Right lobe of liver (tissue), 6 donors: Measurements from ENCODE around the gene PPM1H. TPM values are rescaled to one million over a fixed set of nuclear protein-coding genes. Genes with fewer than 3 reads are reported as not detected.

Experiments
- ATAC-seq, 4 donors: fragments of 200-7000 bp; cut with Tn5 transposase; one replicate each; pipeline ENCODE4 v1.9.1; 2020; ENCODE audit warnings: mild to moderate bottlenecking in 4 of 4, moderate library complexity in 4 of 4
- DNase-seq, 3 donors: peaks; one replicate each; pipeline ENCODE4 v3.0.0-alpha.2; 2020
- H3K27ac ChIP-seq, 3 donors: fragments of 200-600 bp; one replicate each; pipeline ENCODE4 v1.8.0; 2022
- H3K27me3 ChIP-seq, 2 donors: fragments of 200-600 bp; one replicate each; pipeline ENCODE4 v1.8.0; 2022
- H3K36me3 ChIP-seq, 4 donors: fragments of 200-600 bp; sonication (generic) in 1 of 4; one replicate each; pipeline versions ENCODE4 v1.5.1 to v1.8.0; 2017 to 2022; ENCODE audit warnings: control low read depth in 1 of 4
- H3K4me1 ChIP-seq, 4 donors: fragments of 200-600 bp; sonication (generic) in 1 of 4; one replicate each; pipeline versions ENCODE4 v1.5.1 to v1.8.0; 2017 to 2022; ENCODE audit warnings: control low read depth in 1 of 4
- H3K4me3 ChIP-seq, 3 donors: fragments of 200-600 bp; one replicate each; pipeline ENCODE4 v1.8.0; 2022
- H3K9me3 ChIP-seq, 4 donors: fragments of 200-600 bp; sonication (generic) in 1 of 4; one replicate each; pipeline versions ENCODE4 v1.5.1 to v1.8.0; 2017 to 2022; ENCODE audit warnings: control low read depth in 1 of 4
- CTCF ChIP-seq, 4 donors: fragments of 200-600 bp in 3 of 4; fragments of 450-650 bp in 1 of 4; IDR thresholded peaks; one replicate each; pipeline versions ENCODE4 v1.5.1 to v1.8.0; 2016 to 2022; ENCODE audit warnings: antibody characterized with exemption in 4 of 4, mild to moderate bottlenecking in 2 of 4
- POLR2A ChIP-seq: fragments of 450-650 bp; IDR thresholded peaks from one replicate; pipeline ENCODE4 v1.6.1; 2017; ENCODE audit warnings: antibody characterized with exemption, mild to moderate bottlenecking
- WGBS: methylation state at CpG from one replicate; pipeline ENCODE4 v1.1.6; 2018; ENCODE audit warnings: low coverage, low lambda C conversion rate; ENCODE audit not compliant: insufficient coverage; ENCODE audit errors: missing lambda C conversion rate; 5-methylcytosine and 5-hydroxymethylcytosine counted together
- intact Hi-C, 2 donors: fragments of 100-400 bp; cut with DNase I; formaldehyde crosslinking; loops; one replicate each; pipeline versions ENCODE4 v1.11.2 to v1.14.1; 2022
- total RNA-seq, 6 experiments: library from RNA; depleted of rRNA in 2 of 6; stranded (reverse); fragments of >200 nt in 2 of 6; fragmentation: NEBNext Ultra II Directional in 3 of 6; extraction: Animal tissue kit (Norgen Biotek cat#: 25700) in 3 of 6; gene quantifications; one replicate each; pipeline versions ENCODE4 v1.1.0 to v1.2.4, GENCODE V29; 2016 to 2023
- donor health status: DM: no; HTN: yes; CAD: no.
- donor health status: DM: no; HTN: no; CAD: no.
- donor health status: DM: no; HTN: no; CAD: no.
- donor health status: DM: no; HTN: yes; CAD: no.
- donor health status: DM: no; HTN: yes; CAD: no.

The PPM1H gene
- total RNA-seq, 6 experiments from 2014 or later = 3.8 to 9.2 (median 6.5) TPM

GRCh38 chr12:62720025-62720424 lies 214.9 kb downstream of the PPM1H start:
- Histone ChIP-seq H3K4me3 (no peak overlapping the region), H3K36me3 (no peaks in the 10 kb centered on the region), H3K27me3 (no peaks in the 10 kb centered on the region), H3K27ac (no peak overlapping the region), H3K4me1 (no peaks in the 10 kb centered on the region), H3K9me3 (no peaks in the 10 kb centered on the region)
- TF ChIP-seq CTCF (IDR thresholded peaks at IDR 0.05) = no peak
- no peak for TF ChIP-seq POLR2A
- ATAC-seq = no peak
- 93% methylated on average over 2 of the region's 2 CpGs for WGBS
- DNase-seq = no peak
- intact Hi-C loops = no loop called here

DNA sequence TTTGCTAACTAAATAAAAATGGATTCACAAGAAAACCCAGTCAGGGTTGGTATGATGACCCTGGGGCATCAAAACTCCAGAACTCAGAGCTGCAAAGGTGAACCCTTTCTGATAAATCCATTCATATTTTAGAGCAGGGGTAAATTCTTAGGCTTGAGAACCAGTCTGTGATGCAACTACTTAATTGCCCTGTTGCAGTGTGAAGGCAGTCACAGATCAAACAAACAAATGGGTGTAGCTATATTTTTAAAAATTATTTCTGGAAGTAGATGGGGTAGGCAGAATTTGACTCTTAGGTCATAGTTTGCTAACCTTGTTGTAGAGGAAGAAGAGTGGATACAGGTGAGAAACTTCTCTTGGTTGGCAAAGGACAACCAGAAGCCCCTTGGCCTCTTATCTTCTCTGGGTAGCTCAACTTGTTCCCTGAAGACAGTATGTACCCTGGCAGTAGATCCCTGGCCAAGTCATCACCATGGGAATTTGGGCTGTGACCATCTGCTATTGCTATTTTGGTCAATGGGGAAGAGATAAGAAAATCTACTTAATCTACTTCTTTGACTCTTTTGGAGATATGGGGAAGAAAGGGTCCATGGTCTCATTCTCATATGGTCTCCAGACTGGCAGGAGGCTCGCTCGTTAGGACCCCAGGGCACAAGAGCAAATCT lies 216.1 kb downstream of the PPM1H start:
- no peak for TF ChIP-seq CTCF (IDR thresholded peaks at IDR 0.05)
- no peak for TF ChIP-seq POLR2A
- Histone ChIP-seq H3K9me3 (no peaks in the 10 kb centered on the region), H3K4me1 (no peaks in the 10 kb centered on the region), H3K36me3 (no peaks in the 10 kb centered on the region), H3K27me3 (no peaks in the 10 kb centered on the region), H3K27ac (no peak overlapping the region), H3K4me3 (no peak overlapping the region)
- ATAC-seq (no peak), DNase-seq (no peak)
- 86% methylated on average over 2 of the region's 2 CpGs for WGBS
- intact Hi-C loops = no loop called here

DNA sequence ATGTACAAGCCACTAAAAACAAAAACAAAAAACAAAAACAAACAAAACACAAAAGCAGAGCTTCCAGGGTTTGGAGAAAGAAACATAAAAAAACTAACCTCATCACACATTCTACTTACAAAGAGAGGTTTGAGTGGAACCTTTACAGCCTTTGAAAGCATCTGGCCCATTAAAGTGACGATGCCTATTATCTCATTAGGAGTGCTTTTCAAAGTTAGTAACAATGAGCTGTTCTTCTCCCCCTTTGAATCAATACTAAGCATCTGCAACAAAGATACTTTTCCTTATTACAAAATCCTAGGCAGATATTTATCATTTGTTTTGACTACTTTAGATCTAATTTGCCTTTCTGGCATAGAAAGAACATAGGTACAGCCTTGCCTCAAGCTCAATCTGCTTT lies 217.3 kb downstream of the PPM1H start:
- Histone ChIP-seq H3K36me3 (no peaks in the 10 kb centered on the region), H3K9me3 (no peaks in the 10 kb centered on the region), H3K27me3 (no peaks in the 10 kb centered on the region), H3K4me1 (no peaks in the 10 kb centered on the region), H3K4me3 (no peak overlapping the region), H3K27ac (no peak overlapping the region)
- intact Hi-C loops = no loop called here
- no peak for DNase-seq
- TF ChIP-seq POLR2A (no peak), CTCF (IDR thresholded peaks at IDR 0.05) (no peak)
- WGBS = 60% methylated on average over 1 of the region's 1 CpG
- ATAC-seq = no peak

GRCh38 chr12:62716866-62717525 lies 218.0 kb downstream of the PPM1H start:
- 76% methylated on average over 5 of the region's 5 CpGs for WGBS
- H3K4me3 ChIP-seq = no peak overlapping the region
- H3K27me3 ChIP-seq = no peaks in the 10 kb centered on the region
- no peak for DNase-seq
- no peaks in the 10 kb centered on the region for H3K36me3 ChIP-seq
- H3K27ac ChIP-seq = no peak overlapping the region
- peak in 1 of 4 donors; percentile 22 for ATAC-seq
- intact Hi-C loops = no loop called here
- H3K4me1 ChIP-seq = no peaks in the 10 kb centered on the region
- TF ChIP-seq POLR2A (no peak), CTCF (IDR thresholded peaks at IDR 0.05) (no peak)
- H3K9me3 ChIP-seq = no peaks in the 10 kb centered on the region
